GM19395 (cell line): Measurements from ENCODE around the gene JUNB.

Experiments used
- ATAC-seq: cut with Tn5 transposase; IDR thresholded peaks from one replicate; pipeline ENCODE4 v1.9.1; 2021; ENCODE audit warnings: mild to moderate bottlenecking, moderate library complexity; ENCODE audit not compliant: unreplicated experiment

Gene JUNB

DNA sequence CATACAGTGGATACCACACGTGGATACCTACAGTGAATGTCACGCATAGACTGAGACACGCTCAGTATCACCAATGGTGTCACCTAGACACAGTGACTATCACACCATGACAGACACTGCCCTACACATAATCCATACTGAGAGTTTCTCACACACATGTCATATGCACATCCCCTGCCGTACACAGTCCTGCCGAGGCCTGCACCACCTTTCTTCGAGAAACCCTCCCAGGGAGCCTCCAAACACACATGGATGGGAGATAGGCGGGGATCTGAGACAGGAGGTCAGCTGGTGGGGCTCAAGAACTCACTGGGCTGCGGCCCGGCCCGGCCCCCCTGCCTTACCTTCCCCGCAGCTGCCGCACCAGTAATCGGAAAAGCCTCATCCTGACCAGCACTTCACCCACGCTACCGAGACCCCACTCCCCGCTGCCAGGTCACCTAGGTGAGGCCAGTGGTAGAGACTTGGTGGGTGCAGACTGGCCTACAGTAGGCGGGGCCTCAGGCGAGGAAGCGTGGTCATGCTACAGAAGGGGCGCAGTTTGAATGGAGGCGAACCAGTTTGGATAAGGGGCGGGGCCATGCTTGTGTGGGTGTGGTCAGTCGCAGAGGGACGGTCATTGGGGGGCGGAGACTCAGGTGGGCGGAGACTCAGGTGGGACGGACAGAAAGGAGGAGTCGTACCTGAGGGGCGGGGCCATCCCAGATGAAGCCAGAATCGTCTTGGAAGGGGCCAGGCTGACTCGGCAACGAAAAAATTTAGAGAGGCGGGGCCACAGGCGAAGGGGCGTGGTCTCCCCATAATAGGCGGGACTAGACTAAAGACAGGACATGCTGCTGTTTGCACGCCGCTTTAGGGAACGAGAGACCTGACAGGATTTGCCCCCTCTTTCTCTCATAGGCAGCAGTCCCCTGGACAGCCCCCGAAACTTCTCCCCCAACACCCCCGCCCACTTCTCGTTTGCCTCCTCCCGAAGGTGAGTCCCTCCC, 49.1 kb downstream of the JUNB start:
- no peak for ATAC-seq

DNA sequence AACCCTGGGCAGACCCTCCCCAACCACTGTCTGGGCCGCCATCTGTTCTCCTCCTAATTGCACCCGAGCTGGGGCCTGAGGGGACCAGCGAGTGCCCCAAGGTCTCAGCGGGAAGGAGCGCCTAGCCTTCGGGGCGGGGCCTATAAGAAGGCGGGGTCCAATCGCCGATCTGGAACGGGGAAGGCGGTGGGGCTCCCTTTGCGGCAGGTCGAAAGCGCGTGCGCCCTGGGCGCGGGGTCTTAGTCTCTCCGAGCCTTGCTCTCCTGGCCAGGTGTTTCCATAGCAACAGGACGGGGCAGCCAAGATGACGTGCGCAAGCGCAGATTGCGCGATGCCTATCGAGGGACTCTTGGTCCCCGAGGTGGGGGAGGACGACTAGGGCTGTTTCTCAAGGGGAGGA, 49.8 kb downstream of the JUNB start:
- no peak for ATAC-seq

DNA sequence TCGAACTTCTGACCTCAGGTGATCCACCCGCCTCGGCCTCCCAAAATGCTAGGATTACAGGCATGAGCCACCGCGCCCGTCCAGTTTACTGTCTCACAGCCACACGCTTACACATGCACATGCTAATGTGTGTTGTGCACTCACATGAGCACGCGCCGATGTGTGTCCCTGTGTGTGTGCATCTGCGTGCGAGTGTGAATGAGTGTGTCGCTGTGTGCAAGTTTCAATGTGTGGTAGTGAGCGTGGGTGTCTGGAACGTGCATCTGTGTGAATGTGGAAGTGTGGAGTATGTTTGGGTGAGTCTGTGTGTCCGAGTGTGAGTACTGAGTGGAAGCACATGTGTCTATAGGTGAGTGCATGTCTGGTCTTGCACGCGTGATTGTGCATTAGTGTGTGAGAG, 51.2 kb downstream of the JUNB start:
- ATAC-seq = no peak
